ENCODE data around the gene ZNF699.
"Not testable (repeated sequence)": the region's sequence is repeated elsewhere in the genome, so short reads cannot be mapped to it uniquely, and the experiment has no call there.

The ZNF699 gene

GRCh38 chr19:9309139-9309973 lies at the start of gene ZNF699:
Gene ZNF699, minus strand, starts transcription at chr19:9309838. Its CDS starts 4,719 bp downstream, at chr19:9305119.
- peak; percentile 95 for DNase-seq (ENCODE audit: low read depth in 2 of 2)

DNA sequence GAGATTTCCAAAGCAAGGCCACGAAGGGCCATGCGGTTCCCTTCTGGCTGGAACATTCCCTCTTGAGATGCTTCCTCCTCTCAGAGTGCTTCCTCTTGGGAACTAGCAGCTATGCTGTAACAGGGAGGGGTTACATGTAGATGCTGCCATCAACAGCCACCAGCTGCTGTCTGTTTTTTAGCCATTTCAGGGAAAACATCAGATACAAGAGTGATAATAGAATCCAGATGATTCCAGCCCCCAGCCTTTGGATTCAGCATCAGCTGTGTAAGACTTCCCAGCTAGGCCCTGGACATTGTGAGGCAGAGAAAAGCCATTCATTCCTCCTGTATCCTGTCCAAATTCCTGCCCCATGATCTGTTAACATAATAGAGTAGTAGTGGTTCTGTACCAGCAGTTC lies 45.0 kb upstream of the ZNF699 start:
- DNase-seq (ENCODE audit: low read depth in 2 of 2), result no peak

GRCh38 chr19:9353011-9353410 lies 43.4 kb upstream of the ZNF699 start:
- DNase-seq (ENCODE audit: low read depth in 2 of 2), result no peak

DNA sequence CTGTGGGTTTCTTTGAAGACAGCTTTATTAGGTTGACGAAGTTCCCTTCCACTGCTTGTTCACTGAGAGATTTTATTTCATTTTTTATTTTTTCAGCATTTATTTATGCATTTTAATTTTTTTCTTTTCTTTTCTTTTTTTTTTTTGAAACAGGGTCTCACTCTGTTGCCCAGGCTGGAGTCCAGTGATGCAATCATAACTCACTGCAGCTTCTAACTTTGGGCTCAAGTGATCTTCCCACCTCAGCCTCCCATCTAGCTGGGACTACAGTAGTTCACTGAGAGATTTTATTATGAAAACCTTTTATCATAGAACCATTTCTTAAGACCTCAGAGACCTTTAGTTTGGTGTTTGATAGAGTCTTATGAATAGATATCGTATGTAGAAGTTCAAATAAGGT lies 42.9 kb upstream of the ZNF699 start:
- DNase-seq (ENCODE audit: low read depth in 2 of 2), result no peak

- no peak for DNase-seq (ENCODE audit: low read depth in 2 of 2)
Observed at GRCh38 chr19:9348671-9349070, 39.0 kb upstream of the ZNF699 start.

DNA sequence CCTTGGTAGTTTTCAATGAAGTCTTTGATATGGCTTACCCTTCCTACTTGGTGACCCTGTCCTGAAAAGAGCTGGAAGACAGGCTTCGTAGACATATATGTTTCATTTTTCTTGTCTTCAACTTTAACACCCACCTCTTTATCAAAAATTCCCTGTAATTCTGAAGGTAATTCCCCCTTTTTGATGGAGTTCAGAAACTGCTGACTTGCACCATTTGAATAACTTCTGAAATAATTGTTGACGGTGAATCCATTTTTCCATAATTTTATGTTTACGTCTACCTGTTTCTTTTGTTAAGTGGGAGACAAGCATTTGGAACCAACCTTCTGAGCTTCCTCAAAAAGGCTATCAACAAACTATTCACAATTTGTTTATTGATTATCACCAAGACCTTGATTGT lies 38.6 kb upstream of the ZNF699 start:
- DNase-seq (ENCODE audit: low read depth in 2 of 2), result no peak

GRCh38 chr19:9345005-9345404 lies 35.4 kb upstream of the ZNF699 start:
- no peak for DNase-seq (ENCODE audit: low read depth in 2 of 2)

DNA sequence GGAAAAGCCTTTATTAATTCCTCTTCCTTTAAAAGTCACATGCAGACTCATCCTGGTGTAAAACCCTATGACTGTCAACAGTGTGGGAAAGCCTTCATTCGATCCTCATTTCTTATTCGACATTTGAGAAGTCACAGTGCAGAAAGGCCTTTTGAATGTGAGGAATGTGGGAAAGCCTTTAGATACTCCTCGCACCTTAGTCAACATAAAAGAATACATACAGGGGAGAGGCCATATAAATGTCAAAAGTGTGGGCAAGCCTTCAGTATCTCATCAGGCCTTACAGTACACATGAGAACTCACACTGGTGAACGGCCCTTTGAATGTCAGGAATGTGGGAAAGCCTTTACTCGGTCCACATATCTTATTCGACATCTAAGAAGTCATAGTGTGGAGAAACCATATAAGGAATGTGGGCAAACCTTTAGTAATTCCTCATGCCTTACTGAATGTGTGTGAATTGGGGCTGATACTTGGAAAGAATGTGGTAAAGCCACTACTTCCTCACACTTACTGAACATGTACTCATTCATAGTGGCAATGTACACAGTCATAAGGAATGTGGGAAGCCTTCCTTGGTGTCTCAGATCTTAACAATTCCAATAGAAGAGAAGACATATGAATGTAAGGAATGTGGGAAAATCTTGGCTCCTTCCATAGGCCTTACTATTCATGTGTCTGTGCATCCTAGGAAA lies 33.1 kb upstream of the ZNF699 start:
- DNase-seq (ENCODE audit: low read depth in 2 of 2), result no peak

DNA sequence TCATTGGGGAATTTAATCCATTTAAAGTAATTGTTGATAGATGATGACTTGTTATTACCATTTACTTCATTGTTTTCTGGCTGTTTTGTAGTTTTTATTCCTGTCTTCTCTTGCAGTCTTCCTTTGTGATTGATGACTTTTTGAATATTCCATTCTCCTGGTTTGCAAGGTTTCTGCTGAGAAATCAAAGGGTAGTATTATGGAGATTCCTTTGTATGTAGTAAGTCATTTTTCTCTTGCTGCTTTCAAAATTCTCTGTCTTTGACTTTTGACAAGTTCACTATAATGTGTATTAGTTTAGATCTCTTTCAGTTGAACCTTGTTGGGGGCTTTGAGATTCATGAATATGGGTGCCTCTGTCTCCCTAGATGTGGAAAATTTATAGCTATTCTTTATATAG lies 20.4 kb upstream of the ZNF699 start:
- DNase-seq (ENCODE audit: low read depth in 2 of 2), result no peak

- no peak for DNase-seq (ENCODE audit: low read depth in 2 of 2)
Observed at GRCh38 chr19:9324584-9324962, 14.9 kb upstream of the ZNF699 start.

- DNase-seq (ENCODE audit: low read depth in 2 of 2), result peak; percentile 91 to 93
Observed at GRCh38 chr19:9323919-9324583, 14.4 kb upstream of the ZNF699 start, which contains the start of gene ZNF559. Gene ZNF559, plus strand, starts transcription at chr19:9324179. Its CDS starts 14,371 bp downstream, at chr19:9338550.

- DNase-seq (ENCODE audit: low read depth in 2 of 2), result peak; percentile 59 to 64
Observed at GRCh38 chr19:9323557-9323918, 13.9 kb upstream of the ZNF699 start.

- not testable (repeated sequence) for DNase-seq (ENCODE audit: low read depth in 2 of 2)
Observed at GRCh38 chr19:9322201-9322600, 12.6 kb upstream of the ZNF699 start.

GRCh38 chr19:9321756-9322155 lies 12.1 kb upstream of the ZNF699 start:
- not testable (repeated sequence) for DNase-seq (ENCODE audit: low read depth in 2 of 2)

- DNase-seq (ENCODE audit: low read depth in 2 of 2), result no peak
Observed at GRCh38 chr19:9321338-9321737, 11.7 kb upstream of the ZNF699 start.

DNA sequence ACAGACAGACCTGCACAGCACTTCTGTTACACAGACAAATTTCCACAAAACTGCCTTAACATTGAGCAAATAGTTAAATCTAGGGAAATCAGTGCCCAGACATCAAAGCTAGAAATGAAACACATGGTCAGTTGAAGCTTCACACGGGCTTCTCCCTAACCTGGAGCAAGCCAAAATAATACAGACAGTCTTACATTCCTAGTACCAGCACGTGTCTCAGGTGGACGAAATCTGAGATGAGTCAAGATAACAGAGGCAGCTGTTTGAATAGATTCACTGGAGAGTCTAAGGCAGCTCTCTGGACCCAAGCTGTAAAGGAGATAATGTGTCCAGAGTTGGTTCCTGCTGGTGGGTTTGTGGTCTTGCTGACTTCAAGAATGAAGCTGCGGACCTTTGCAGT lies 4.1 kb upstream of the ZNF699 start:
- DNase-seq (ENCODE audit: low read depth in 2 of 2), result no peak

DNA sequence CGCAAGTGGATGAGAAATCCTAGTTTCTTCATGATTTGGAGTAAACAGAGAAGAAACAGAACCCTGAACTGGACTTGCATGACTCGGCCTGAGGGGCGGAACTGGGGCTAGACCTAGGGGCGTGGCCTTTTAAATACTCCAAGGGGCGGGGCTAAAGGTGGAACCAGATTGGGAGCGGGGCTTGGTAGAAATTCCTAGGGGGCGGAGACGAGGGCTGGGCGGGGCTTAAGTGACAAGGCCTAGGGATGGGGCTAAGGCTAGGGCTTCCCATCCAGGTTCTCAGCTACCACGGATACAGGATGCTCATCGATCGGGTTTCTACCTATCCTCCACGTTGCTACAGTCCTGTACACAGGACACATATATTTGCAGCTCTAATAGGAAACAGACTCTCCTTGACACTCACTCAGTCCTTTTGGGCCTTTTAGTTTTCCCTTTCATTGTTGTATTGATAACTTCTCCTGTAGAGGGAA lies 372 bp upstream of the ZNF699 start:
- DNase-seq (ENCODE audit: low read depth in 2 of 2), result peak in 1 of 2 experiments; percentile 80

DNA sequence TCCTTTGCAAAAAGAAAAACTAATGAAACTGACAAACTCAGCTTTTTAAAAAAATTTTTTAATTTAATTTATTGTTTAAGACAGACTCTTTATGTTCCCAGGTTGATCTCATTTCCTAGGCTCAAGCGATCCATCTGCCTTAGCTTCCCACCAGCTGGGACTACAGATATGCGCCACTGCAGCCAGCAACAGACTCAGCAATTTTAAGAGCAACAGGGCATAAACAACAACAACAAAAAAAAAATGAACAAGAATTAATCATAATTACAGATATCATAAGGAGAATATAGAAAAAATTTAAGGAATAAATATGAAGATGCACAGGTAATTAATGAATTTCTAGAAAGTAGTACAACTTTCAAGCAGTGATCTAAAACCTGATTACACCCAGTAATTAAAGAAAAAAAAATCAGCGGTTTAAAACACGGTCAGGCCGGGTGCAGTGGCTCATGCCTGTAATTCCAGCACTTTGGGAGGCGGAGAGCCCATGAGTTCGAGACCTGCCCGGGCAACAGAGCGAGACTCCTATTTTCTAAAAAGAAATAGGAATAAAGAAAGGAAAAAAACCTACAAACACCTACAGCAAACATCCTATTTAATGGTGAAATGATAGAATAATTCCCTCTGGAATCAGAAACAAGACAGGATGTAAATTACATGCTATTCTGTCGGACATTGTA lies 1.4 kb downstream of the ZNF699 start:
- DNase-seq (ENCODE audit: low read depth in 2 of 2), result no peak

DNA sequence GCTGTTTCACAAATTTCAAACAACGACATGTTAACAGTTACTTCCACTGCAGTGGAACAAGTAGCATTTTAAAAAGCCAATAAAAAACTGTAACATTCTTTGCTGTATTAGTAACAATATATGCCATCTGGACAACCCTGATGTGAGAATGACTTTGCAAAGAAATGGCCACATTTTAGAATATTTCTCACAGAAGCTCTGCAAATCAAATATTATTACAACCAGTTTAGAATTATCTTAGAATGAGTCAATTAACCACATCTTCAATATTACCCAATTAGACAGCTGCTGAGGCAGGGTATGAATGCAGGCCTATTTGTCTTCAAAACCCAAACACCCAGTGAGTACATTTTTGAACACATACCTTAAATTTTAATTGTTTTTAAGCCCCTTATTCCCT lies 3.2 kb downstream of the ZNF699 start:
- peak; percentile 65 to 73 for DNase-seq (ENCODE audit: low read depth in 2 of 2)

- no peak for DNase-seq (ENCODE audit: low read depth in 2 of 2)
Observed at GRCh38 chr19:9296336-9296735, 13.3 kb downstream of the ZNF699 start.

GRCh38 chr19:9295411-9295849 lies 14.2 kb downstream of the ZNF699 start:
- DNase-seq (ENCODE audit: low read depth in 2 of 2), result no peak

Measured in fibroblast of skin of left quadriceps (primary cell).